GM12873 (cell line): ENCODE results near the gene ZNF316.

Experiments
- CTCF ChIP-seq: IDR thresholded peaks from 2 replicates; pipeline ENCODE4 v1.5.1; 2012; ENCODE audit warnings: low read depth, mild to moderate bottlenecking, moderate library complexity, low read length, control low read depth; ENCODE audit not compliant: insufficient read depth; ENCODE audit errors: missing control alignments

Gene ZNF316

DNA sequence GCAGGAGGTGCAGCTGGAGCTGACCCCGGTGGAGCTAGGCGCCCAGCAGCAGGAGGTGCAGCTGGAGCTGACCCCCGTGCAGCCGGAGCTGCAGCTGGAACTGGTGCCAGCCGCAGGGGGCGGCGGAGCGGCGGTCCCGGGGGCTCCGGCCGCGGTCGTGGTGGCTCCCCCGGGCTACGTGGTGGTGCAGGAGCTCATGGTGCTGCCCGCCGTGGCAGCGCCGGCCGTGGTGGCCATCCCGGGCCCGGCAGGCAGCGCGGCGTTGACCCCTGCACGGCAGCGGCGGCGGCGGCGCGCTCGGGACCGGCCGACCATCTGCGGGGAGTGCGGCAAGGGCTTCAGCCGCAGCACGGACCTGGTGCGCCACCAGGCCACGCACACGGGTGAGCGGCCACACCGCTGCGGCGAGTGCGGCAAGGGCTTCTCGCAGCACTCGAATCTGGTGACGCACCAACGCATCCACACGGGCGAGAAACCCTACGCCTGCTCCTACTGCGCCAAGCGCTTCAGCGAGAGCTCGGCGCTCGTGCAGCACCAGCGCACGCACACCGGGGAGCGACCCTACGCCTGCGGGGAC, 14.9 kb upstream of the ZNF316 start:
- TF ChIP-seq CTCF: no peak

- TF ChIP-seq CTCF: no peak
These were observed 13.4 kb upstream of the ZNF316 start for GRCh38 chr7:6623589-6624245.

DNA sequence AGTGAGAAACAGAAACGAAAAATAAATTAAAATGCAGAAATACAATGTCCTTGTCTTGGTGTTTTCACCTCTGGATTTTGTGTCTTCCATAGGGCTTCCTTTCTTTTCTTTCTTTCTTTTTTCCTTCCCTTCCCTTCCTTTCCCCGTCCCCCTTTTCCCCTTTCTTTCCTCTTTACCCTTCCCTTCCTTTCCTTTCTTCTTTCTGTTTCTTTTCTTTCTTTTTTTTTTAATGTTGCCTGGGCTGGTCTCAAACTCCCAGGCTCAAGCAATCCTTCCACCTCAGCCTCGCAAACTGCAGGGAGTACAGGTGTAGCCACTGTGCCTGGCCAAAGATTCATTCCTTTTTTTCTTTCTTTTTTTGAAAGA, 12.9 kb upstream of the ZNF316 start:
- no peak for TF ChIP-seq CTCF

DNA sequence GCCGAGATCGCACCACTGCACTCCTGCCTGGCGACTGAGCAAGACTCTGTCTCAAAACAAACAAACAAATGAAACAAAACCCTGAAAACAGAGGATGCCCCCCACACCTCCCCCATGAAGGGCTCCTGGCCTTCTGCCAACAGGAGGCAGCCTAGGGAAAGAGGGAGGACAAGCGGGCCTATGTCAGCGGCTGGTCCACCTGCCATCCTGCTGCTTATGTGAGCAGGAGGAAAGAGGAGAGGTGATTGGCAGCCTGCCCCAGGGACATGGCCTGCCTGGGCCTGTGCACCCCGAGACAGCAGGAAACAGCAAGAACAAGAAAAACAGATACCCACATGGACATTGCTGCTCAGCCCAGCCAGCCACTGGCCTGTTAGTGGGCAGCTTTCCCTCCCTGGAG, 9.1 kb upstream of the ZNF316 start:
- TF ChIP-seq CTCF: no peak

- TF ChIP-seq CTCF: no peak
These were observed 6.9 kb upstream of the ZNF316 start for GRCh38 chr7:6630007-6630849.

- no peak for TF ChIP-seq CTCF
These were observed 5.5 kb upstream of the ZNF316 start for GRCh38 chr7:6631605-6632004.

- no peak for TF ChIP-seq CTCF
These were observed 3.1 kb upstream of the ZNF316 start for GRCh38 chr7:6634021-6634420.
